K562 (cell line): ENCODE results near the gene DOCK1.

Experiments used
- MYC ChIP-seq, 2 experiments: fragments of 250-450 bp in 1 of 2; sonication (Bioruptor Pico) in 1 of 2; IDR thresholded peaks; 2 replicates each; pipeline versions ENCODE4 v1.5.1 to v1.6.1; 2012 to 2021; ENCODE audit warnings: low read depth in 2 of 2, borderline replicate concordance in 1 of 2, improper control_type of control experiment in 1 of 2, low read length in 1 of 2, mild to moderate bottlenecking in 1 of 2, moderate library complexity in 1 of 2
- REST ChIP-seq, 2 experiments: fragments of 450-650 bp; formaldehyde crosslinking in 1 of 2; IDR thresholded peaks; 2 replicates each; pipeline versions ENCODE4 v1.4.0 to v1.6.1; 2014 to 2020; ENCODE audit warnings: mild to moderate bottlenecking in 2 of 2, borderline replicate concordance in 1 of 2, low read depth in 1 of 2
- ZBTB1 ChIP-seq: sonication (generic); formaldehyde crosslinking; IDR thresholded peaks from 2 replicates; pipeline ENCODE4 v1.8.1; 2023; ENCODE audit warnings: missing genetic modification reagents, low read depth, mild to moderate bottlenecking, borderline replicate concordance
- ZC3H8 ChIP-seq: fragments of 450-650 bp; IDR thresholded peaks from 2 replicates; pipeline ENCODE4 v1.6.1; 2017
- TF ChIP-seq, protein P1 (sequence below), 3 experiments: IDR thresholded peaks in 2 of 3; conservative IDR thresholded peaks in 1 of 3; 2 replicates each; pipeline ENCODE4 v1.5.1; 2011 to 2012; ENCODE audit warnings: low read length in 3 of 3, mild to moderate bottlenecking in 3 of 3, control low read depth in 2 of 3, improper control_type of control experiment in 1 of 3, inconsistent platforms in 1 of 3, low read depth in 1 of 3, mixed read lengths in 1 of 3, moderate library complexity in 1 of 3; ENCODE audit not compliant: insufficient read depth in 2 of 3

DNA sequence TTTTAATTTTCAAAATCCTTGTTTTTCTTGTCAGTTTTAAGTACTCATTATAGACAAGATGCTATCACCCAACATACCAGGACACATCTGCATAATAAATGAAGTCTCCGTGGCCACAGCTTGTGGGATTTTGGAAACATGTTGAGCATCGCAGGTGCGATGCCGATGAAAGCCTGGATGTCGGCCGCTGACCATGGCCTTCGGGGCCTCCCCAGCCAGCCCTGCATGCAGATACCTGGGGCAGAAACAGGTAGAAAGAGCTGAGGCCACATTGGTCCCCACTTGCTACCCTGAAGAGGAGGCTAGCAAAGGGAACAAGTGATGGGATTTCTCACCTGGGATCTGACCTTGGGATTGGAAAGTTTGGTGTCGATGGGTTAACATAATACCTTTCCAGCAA lies 123.8 kb downstream of the DOCK1 start:
- no peak for TF ChIP-seq MYC (IDR thresholded peaks at IDR 0.05; ENCODE audit: low read depth, low read length)
- TF ChIP-seq MYC (CRISPR knock-in tag; IDR thresholded peaks at IDR 0.05; ENCODE audit: borderline replicate concordance, low read depth), result no peak
- TF ChIP-seq ZC3H8, result no peak
- no peak for TF ChIP-seq REST (IDR thresholded peaks at IDR 0.05; ENCODE audit: borderline replicate concordance)
- TF ChIP-seq REST (CRISPR knock-in tag; IDR thresholded peaks at IDR 0.05; ENCODE audit: low read depth), result no peak
- TF ChIP-seq ZBTB1 (CRISPR knock-in tag), result no peak
- TF ChIP-seq, protein P1, sequence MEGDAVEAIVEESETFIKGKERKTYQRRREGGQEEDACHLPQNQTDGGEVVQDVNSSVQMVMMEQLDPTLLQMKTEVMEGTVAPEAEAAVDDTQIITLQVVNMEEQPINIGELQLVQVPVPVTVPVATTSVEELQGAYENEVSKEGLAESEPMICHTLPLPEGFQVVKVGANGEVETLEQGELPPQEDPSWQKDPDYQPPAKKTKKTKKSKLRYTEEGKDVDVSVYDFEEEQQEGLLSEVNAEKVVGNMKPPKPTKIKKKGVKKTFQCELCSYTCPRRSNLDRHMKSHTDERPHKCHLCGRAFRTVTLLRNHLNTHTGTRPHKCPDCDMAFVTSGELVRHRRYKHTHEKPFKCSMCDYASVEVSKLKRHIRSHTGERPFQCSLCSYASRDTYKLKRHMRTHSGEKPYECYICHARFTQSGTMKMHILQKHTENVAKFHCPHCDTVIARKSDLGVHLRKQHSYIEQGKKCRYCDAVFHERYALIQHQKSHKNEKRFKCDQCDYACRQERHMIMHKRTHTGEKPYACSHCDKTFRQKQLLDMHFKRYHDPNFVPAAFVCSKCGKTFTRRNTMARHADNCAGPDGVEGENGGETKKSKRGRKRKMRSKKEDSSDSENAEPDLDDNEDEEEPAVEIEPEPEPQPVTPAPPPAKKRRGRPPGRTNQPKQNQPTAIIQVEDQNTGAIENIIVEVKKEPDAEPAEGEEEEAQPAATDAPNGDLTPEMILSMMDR (IDR thresholded peaks at IDR 0.05 in 2 of 3, conservative IDR thresholded peaks at IDR 0.05 in 1 of 3; ENCODE audit: insufficient read depth in 2 of 3, low read depth in 1 of 3, low read length in 3 of 3), result no peak
